GM18499 (cell line): ENCODE results near the gene BRCA2.

Experiments used
- ATAC-seq: cut with Tn5 transposase; IDR thresholded peaks from one replicate; pipeline ENCODE4 v1.9.1; 2021; ENCODE audit warnings: moderate number of reproducible peaks; ENCODE audit not compliant: insufficient read depth, unreplicated experiment

BRCA2 gene

GRCh38 chr13:32381539-32381938 lies 66.2 kb downstream of the BRCA2 start:
- ATAC-seq = no peak

- ATAC-seq = no peak
Measured at GRCh38 chr13:32383836-32384618, 68.7 kb downstream of the BRCA2 start.

- ATAC-seq = no peak
Measured at GRCh38 chr13:32384702-32385101, 69.4 kb downstream of the BRCA2 start.

GRCh38 chr13:32385410-32385809 lies 70.1 kb downstream of the BRCA2 start:
- no peak for ATAC-seq

GRCh38 chr13:32390048-32390447 lies 74.7 kb downstream of the BRCA2 start:
- ATAC-seq = no peak

GRCh38 chr13:32390484-32390883 lies 75.2 kb downstream of the BRCA2 start:
- ATAC-seq = no peak

GRCh38 chr13:32391101-32391619 lies 75.9 kb downstream of the BRCA2 start:
- ATAC-seq = no peak

- no peak for ATAC-seq
Measured at GRCh38 chr13:32403108-32403507, 87.8 kb downstream of the BRCA2 start.

GRCh38 chr13:32407854-32408253 lies 92.5 kb downstream of the BRCA2 start:
- peak; percentile 77 for ATAC-seq

GRCh38 chr13:32408296-32409000 lies 93.1 kb downstream of the BRCA2 start:
- no peak for ATAC-seq

GRCh38 chr13:32409001-32409313 lies 93.6 kb downstream of the BRCA2 start:
- no peak for ATAC-seq

- ATAC-seq = no peak
Measured at GRCh38 chr13:32409561-32410421, 94.5 kb downstream of the BRCA2 start.

- ATAC-seq = no peak
Measured at GRCh38 chr13:32413284-32413683, 98.0 kb downstream of the BRCA2 start.

GRCh38 chr13:32414580-32414979 lies 99.3 kb downstream of the BRCA2 start:
- ATAC-seq = no peak

- no peak for ATAC-seq
Measured at GRCh38 chr13:32415019-32415418, 99.7 kb downstream of the BRCA2 start.

- ATAC-seq = no peak
Measured at GRCh38 chr13:32417995-32418394, 102.7 kb downstream of the BRCA2 start.

GRCh38 chr13:32419862-32420261 lies 104.6 kb downstream of the BRCA2 start:
- no peak for ATAC-seq

- no peak for ATAC-seq
Measured at GRCh38 chr13:32423592-32423991, 108.3 kb downstream of the BRCA2 start.

- ATAC-seq = no peak
Measured at GRCh38 chr13:32425158-32425557, 109.8 kb downstream of the BRCA2 start.

GRCh38 chr13:32426191-32426989 lies 111.1 kb downstream of the BRCA2 start:
- ATAC-seq = no peak
